ENCODE measurements around the gene PGM3. TPM values are rescaled to one million over a fixed set of nuclear protein-coding genes. Genes with fewer than 3 reads are reported as not detected.

The PGM3 gene
- total and polyA plus RNA-seq, 2 donors (not counting 1 experiment from before 2014, with no cell fraction given): 6.9 to 24.5 TPM

- peaks cover 0 to 11% (median 0%) of the 10 kb centered on the region in 4 experiments for H3K27me3 ChIP-seq (replicated peaks in 1 of 4; ENCODE audit: control extremely low read depth in 1 of 4, control insufficient read depth in 3 of 4, insufficient read depth in 4 of 4, low read length in 3 of 4)
- ChIA-PET POLR2A (no interaction called here), CTCF (interaction anchor here (1.2 to 3.1 kb wide), 5 partner anchors 13 to 946 kb away, joined by 4 to 103 read pairs (median 5); partner anchors contain the start of genes DOP1A and UBE3D)
- H3K79me2 ChIP-seq (ENCODE audit: control insufficient read depth, insufficient read depth, low read length): no peaks in the 10 kb centered on the region
- no peaks in the 10 kb centered on the region for H4K20me1 ChIP-seq (ENCODE audit: control insufficient read depth, insufficient read depth, low read length, poor library complexity, severe bottlenecking)
- no peak overlapping the region for H3K4me3 ChIP-seq (ENCODE audit: control extremely low read depth in 1 of 5, extremely low read depth in 1 of 5, insufficient read depth in 1 of 5, low read depth in 2 of 5, low read length in 4 of 5)
- intact Hi-C loops (cut with micrococcal nuclease): no loop called here
- no peak for TF ChIP-seq EZH2 (IDR thresholded peaks at IDR 0.05; ENCODE audit: borderline replicate concordance, insufficient read depth, low read depth, low read length, poor library complexity, severe bottlenecking)
- TF ChIP-seq CTCF (IDR thresholded peaks at IDR 0.05): no peak
- H2AFZ ChIP-seq (ENCODE audit: insufficient read depth, low read depth, low read length, poor library complexity, severe bottlenecking): no peak overlapping the region
- Mint-ChIP-seq H3K27ac (no peak overlapping the region), H3K27me3 (peaks cover 15% of the 10 kb centered on the region), H3K9me3 (ENCODE audit: insufficient read depth) (no peaks in the 10 kb centered on the region), H3K4me1 (no peaks in the 10 kb centered on the region), H3K4me3 (no peak overlapping the region)
- H3K36me3 ChIP-seq (replicated peaks in 1 of 2; ENCODE audit: control extremely low read depth in 1 of 2, control insufficient read depth in 1 of 2, extremely low read depth in 1 of 2, insufficient read depth in 2 of 2, low read length in 1 of 2): no peaks in the 10 kb centered on the region
- H3K27ac ChIP-seq (ENCODE audit: low read length in 2 of 2): no peak overlapping the region
- ATAC-seq (ENCODE audit: low read depth) (no peak), DNase-seq (no peak)
- H3K4me1 ChIP-seq (ENCODE audit: control insufficient read depth in 2 of 2, insufficient read depth in 2 of 2, low read length in 2 of 2): no peaks in the 10 kb centered on the region
- no peaks in the 10 kb centered on the region for H3K9me3 ChIP-seq (ENCODE audit: control extremely low read depth in 1 of 3, control insufficient read depth in 2 of 3, insufficient read depth in 1 of 3, low read length in 2 of 3)
- H3K9ac ChIP-seq (ENCODE audit: low read length): no peak overlapping the region
- no peak overlapping the region for H3K4me2 ChIP-seq (replicated peaks; ENCODE audit: low read depth, low read length, poor library complexity, severe bottlenecking)
These were observed 23.7 kb upstream of the PGM3 start for GRCh38 chr6:83216806-83217205.

GRCh38 chr6:83215131-83216047 is 22.3 kb upstream of the PGM3 start:
- H3K36me3 ChIP-seq (replicated peaks in 1 of 2; ENCODE audit: control extremely low read depth in 1 of 2, control insufficient read depth in 1 of 2, extremely low read depth in 1 of 2, insufficient read depth in 2 of 2, low read length in 1 of 2): no peaks in the 10 kb centered on the region
- peak overlapping the region; percentile 50 for H2AFZ ChIP-seq (ENCODE audit: insufficient read depth, low read depth, low read length, poor library complexity, severe bottlenecking)
- CTCF ChIA-PET: interaction anchor here (0.7 to 3.1 kb wide), 18 partner anchors 10 to 1021 kb away, joined by 3 to 103 read pairs (median 4); partner anchors contain the start of genes DOP1A and UBE3D
- H3K27ac ChIP-seq (ENCODE audit: low read length in 2 of 2): no peak overlapping the region
- Mint-ChIP-seq H3K4me3 (no peak overlapping the region), H3K9me3 (ENCODE audit: insufficient read depth) (no peaks in the 10 kb centered on the region), H3K27ac (no peak overlapping the region), H3K4me1 (no peaks in the 10 kb centered on the region), H3K27me3 (peaks cover 17% of the 10 kb centered on the region)
- TF ChIP-seq CTCF (IDR thresholded peaks at IDR 0.05) (peak; percentile 81), EZH2 (IDR thresholded peaks at IDR 0.05; ENCODE audit: borderline replicate concordance, insufficient read depth, low read depth, low read length, poor library complexity, severe bottlenecking) (no peak)
- DNase-seq (peak; percentile 72), ATAC-seq (ENCODE audit: low read depth) (peak; percentile 98)
- POLR2A ChIA-PET: no interaction called here
- no peaks in the 10 kb centered on the region for H3K79me2 ChIP-seq (ENCODE audit: control insufficient read depth, insufficient read depth, low read length)
- H3K9ac ChIP-seq (ENCODE audit: low read length): no peak overlapping the region
- peaks cover 0 to 15% (median 0%) of the 10 kb centered on the region in 4 experiments for H3K27me3 ChIP-seq (replicated peaks in 1 of 4; ENCODE audit: control extremely low read depth in 1 of 4, control insufficient read depth in 3 of 4, insufficient read depth in 4 of 4, low read length in 3 of 4)
- intact Hi-C loops (cut with micrococcal nuclease): loop anchor here (1.0 to 2.0 kb wide), 2 partner anchors 148 to 945 kb away; partner anchors contain the start of gene DOP1A
- no peaks in the 10 kb centered on the region for H3K4me1 ChIP-seq (ENCODE audit: control insufficient read depth in 2 of 2, insufficient read depth in 2 of 2, low read length in 2 of 2)
- no peaks in the 10 kb centered on the region for H3K9me3 ChIP-seq (ENCODE audit: control extremely low read depth in 1 of 3, control insufficient read depth in 2 of 3, insufficient read depth in 1 of 3, low read length in 2 of 3)
- no peaks in the 10 kb centered on the region for H4K20me1 ChIP-seq (ENCODE audit: control insufficient read depth, insufficient read depth, low read length, poor library complexity, severe bottlenecking)
- H3K4me3 ChIP-seq (ENCODE audit: control extremely low read depth in 1 of 5, extremely low read depth in 1 of 5, insufficient read depth in 1 of 5, low read depth in 2 of 5, low read length in 4 of 5): no peak overlapping the region
- WGBS (ENCODE audit: insufficient coverage): 16% methylated on average over 4 of the region's 7 CpGs
- no peak overlapping the region for H3K4me2 ChIP-seq (replicated peaks; ENCODE audit: low read depth, low read length, poor library complexity, severe bottlenecking)
